Stimulated activated CD8-positive, alpha-beta memory T cell treated with anti-CD3 and anti-CD28 coated beads, Interleukin-4, amount 100 ng/mL, for 24 hours (primary cell): ENCODE measurements around the gene DENND2A.
"Not testable (repeated sequence)": the region's sequence is repeated elsewhere in the genome, so short reads cannot be mapped to it uniquely, and the experiment has no call there.

Source experiments
- DNase-seq: peaks from one replicate; pipeline ENCODE4 v3.0.0-alpha.2; 2020; ENCODE audit warnings: low read depth

Gene DENND2A

DNA sequence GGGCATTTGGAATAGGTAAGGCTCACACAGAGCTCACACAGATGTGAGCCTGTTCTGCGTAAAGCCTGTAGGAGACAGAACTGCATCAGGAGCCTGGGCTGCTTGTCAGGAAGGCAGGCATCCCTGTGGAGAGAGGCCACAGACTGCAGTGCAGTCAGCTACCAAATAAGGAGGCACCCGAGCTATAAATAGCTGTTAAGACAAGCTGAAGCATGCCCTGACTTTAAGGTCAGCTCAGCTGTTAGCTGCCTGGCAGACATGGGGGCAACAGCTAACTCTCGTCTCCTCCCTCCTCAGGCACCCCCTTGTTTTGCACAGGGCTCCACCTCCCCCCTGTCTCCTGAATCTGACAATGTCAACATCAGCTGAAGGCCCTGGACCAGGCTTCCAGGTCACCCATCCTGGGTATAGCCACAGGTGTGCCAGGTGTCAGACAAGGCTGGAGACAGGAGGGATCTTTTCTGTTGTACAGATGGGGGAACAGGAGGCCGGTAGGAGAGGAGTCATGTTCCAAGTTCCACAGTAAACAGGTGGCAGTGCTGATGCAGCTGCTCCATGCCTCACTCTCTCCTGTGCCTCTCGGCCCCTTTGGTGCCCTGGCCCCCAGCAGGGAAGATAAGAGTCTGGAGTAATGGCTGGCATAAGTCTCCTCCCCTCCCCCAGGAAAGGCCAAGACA, 133.7 kb downstream of the DENND2A start:
- no peak for DNase-seq

DNA sequence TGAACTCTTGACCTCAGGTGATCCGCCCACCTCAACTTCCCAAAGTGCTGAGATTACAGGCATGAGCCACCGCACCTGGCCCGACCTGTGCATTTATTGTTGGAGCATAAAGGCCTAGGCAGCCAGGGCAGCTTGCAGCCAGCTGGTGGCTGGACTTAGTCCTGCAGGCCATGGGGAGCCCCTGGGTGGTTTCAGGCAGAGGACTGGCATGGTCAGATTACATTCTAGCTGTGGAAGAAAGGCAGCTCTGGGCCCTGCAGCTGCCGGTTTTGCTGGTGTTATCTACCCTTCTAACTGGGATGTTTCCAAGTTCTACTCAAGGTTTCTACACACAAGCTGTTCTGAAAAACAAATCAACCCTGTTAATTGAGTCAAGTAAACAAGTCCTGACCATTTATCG, 138.6 kb downstream of the DENND2A start:
- no peak for DNase-seq

- DNase-seq, result not testable (repeated sequence)
These were observed 142.8 kb downstream of the DENND2A start for GRCh38 chr7:140497807-140498206.

- DNase-seq, result no peak
These were observed 143.3 kb downstream of the DENND2A start for GRCh38 chr7:140497241-140497769.

GRCh38 chr7:140495514-140496097, 145.0 kb downstream of the DENND2A start:
- DNase-seq, result no peak

- DNase-seq, result no peak
These were observed 145.7 kb downstream of the DENND2A start for GRCh38 chr7:140494867-140495266.

GRCh38 chr7:140489026-140489359, 151.6 kb downstream of the DENND2A start:
- DNase-seq, result no peak

DNA sequence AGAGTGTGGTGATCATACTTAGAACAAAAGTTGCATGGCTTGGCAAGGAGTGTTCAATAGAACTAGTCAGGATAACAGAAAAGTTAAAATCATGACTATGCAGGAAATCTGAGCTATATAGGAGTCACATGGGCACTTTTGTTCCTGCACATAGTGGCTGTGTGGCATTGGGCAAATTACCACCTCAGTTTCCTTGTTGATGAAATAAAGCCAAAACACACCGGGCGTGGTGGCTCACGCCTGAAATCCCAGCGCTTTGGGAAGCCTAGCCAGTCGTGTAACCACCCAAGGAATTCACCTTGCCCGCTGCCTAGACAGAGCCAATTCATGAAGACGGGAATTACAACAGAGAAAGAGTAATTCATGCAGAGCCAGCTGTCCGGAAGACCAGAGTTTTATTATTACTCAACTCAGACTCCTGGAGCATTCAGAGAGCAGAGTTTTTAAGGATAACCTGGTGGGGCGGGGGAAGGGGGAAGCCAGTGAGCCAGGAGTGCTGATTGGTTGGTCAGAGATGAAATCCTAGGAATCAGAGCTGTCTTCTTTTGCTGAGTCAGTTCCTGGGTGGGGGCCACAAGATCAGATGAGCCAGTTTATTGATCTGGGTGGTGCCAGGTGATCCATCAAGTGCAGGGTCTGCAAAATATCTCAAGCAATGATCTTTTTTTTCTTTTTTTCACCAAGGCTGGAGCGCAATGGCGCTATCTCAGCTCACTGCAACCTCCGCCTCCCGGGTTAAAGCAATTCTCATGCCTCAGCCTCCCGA, 154.9 kb downstream of the DENND2A start:
- no peak for DNase-seq

DNA sequence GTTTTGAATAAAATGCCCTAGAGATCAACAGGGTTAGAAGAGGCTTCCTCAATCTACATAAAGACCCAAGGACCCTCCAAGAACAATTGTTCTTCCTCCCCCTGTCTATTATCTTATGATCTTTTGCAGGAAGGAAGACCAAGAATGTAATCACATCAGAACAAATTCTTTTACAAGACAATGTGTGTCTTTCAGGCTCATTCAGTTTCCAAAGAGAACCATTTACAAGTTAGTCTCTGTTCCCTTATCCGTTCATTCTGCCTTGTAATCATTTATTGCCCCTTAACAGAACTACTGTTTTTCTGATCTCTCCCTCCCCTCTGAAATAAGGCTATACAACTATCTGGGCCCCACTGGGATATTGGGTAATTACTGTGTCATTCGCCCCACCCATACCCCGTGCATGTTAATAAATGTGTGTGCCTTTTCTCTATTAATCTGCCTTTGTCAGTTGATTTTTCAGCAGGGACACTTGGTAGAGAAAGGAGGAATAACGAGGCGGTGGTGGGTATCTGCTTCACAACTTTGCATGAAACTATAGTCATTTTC, 155.6 kb downstream of the DENND2A start:
- no peak for DNase-seq

- no peak for DNase-seq
These were observed 156.1 kb downstream of the DENND2A start for GRCh38 chr7:140484479-140484878.

GRCh38 chr7:140479739-140480084, 160.9 kb downstream of the DENND2A start:
- no peak for DNase-seq

GRCh38 chr7:140479062-140479738, 161.4 kb downstream of the DENND2A start, which contains the start of gene MKRN1:
Gene MKRN1, minus strand, starts transcription at chr7:140479505. Its CDS starts 161 bp downstream, at chr7:140479344.
- DNase-seq, result peak; percentile 88

GRCh38 chr7:140478246-140479061, 162.2 kb downstream of the DENND2A start:
- peak; percentile 17 for DNase-seq

DNA sequence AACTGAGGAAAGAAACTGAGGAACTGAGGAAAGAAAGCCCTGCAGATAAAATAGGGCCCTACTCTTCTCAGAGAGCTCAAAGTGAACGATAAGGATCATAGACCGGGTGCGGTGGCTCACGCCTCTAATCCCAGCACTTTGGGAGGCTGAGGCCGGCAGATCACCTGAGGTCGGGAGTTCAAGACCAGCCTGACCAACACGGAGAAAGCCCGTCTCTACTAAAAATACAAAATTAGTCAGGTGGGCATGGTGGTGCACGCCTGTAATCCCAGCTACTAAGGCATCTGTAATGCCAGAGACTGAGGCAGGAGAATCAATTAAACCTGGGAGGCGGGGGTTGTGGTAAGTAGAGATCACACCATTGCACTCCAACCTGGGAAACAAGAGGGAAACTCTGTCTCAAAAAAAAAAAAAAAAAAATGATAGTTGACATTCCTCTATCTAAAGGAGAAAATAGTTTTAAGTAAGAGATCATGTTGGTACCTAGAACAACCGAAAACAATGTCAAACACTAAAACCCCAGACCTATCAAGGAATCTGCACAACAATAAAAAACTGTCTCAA, 163.8 kb downstream of the DENND2A start:
- no peak for DNase-seq

GRCh38 chr7:140475747-140476333, 164.8 kb downstream of the DENND2A start:
- DNase-seq, result peak; percentile 7
